ENCODE data around the gene KIRREL2. TPM values are rescaled to one million over a fixed set of nuclear protein-coding genes. Genes with fewer than 3 reads are reported as not detected.
A peak's percentile ranks its signal among the peaks of the same experiment; 100 is the strongest.

The KIRREL2 gene
- total RNA-seq = under 1 TPM in 1 of 9 donors, not detected in 8; 0.77 TPM
- polyA plus RNA-seq = not detected
- long read RNA-seq, donor 1 = 0 reads
- long read RNA-seq, donor 2 = 0 reads
- long read RNA-seq, donor 3 = 0 reads

DNA sequence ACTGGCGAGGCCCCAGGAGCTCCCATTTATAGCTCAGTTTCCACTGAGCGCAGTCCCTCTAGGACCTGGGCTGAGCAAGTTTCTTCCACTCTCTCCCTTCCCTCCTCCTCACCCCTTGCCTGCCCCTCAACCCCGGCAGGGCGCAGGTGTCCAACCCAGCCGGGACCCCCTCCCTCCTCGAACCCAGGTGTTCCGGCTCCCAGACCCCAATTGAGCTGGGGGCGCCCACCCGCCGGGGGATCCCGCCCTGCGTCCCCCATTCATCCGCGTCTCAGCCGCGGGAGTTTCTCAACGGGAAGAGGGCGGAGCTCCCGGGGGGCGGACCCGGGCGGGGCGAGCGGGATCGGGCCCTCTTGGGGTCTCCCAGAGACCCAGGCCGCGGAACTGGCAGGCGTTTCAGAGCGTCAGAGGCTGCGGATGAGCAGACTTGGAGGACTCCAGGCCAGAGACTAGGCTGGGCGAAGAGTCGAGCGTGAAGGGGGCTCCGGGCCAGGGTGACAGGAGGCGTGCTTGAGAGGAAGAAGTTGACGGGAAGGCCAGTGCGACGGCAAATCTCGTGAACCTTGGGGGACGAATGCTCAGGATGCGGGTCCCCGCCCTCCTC lies at the start of gene KIRREL2:
KIRREL2 (plus strand) TSS at position 366 of the 604 bp plus-strand sequence; CDS start at position 575, 209 bp downstream.
- Histone ChIP-seq H3K9me3 (no peaks in the 10 kb centered on the region), H3K4me1 (peaks cover 0 to 22% (median 11%) of the 10 kb centered on the region in 12 donors), H3K4me3 (peak within 1 kb of the TSS; percentile 21 to 63 (median 48)), H3K27ac (no peak within 1 kb of the TSS), H3K36me3 (no peaks in the 10 kb centered on the region), H3K27me3 (peaks cover 26 to 95% (median 63%) of the 10 kb centered on the region in 9 donors)
- ATAC-seq (peak in 2 of 4 donors; percentile 35 to 51), DNase-seq (no peak)
- intact Hi-C loops (cut with DNase I) = no loop called here
- TF ChIP-seq POLR2A (IDR thresholded peaks at IDR 0.05) = no peak
- TF ChIP-seq, protein P1, sequence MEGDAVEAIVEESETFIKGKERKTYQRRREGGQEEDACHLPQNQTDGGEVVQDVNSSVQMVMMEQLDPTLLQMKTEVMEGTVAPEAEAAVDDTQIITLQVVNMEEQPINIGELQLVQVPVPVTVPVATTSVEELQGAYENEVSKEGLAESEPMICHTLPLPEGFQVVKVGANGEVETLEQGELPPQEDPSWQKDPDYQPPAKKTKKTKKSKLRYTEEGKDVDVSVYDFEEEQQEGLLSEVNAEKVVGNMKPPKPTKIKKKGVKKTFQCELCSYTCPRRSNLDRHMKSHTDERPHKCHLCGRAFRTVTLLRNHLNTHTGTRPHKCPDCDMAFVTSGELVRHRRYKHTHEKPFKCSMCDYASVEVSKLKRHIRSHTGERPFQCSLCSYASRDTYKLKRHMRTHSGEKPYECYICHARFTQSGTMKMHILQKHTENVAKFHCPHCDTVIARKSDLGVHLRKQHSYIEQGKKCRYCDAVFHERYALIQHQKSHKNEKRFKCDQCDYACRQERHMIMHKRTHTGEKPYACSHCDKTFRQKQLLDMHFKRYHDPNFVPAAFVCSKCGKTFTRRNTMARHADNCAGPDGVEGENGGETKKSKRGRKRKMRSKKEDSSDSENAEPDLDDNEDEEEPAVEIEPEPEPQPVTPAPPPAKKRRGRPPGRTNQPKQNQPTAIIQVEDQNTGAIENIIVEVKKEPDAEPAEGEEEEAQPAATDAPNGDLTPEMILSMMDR (IDR thresholded peaks at IDR 0.05) = no peak
- WGBS, 4 donors = 0 to 1% (median 1%) methylated on average over 32 to 42 of the region's 42 CpGs

DNA sequence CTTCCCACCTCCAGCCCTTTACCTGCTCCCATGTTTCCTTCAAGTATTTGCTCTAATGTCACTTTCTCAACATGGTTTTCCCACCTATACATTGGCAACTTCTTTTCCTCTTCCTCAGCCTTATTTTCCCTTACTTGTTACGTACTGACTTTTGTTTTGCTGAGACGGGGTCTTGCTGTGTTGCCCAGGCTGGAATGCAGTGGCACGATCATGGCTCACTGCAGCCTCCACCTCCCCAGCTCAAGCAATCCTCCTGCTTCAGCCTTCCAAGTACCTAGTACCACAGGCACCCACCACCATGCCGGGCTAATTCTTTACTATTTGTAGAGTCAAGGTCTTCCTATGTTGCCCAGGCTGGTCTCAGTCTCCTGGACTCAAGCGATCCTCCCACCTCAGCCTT lies 49.1 kb upstream of the KIRREL2 start:
- H3K27me3 ChIP-seq = peaks cover 0 to 36% (median 0%) of the 10 kb centered on the region in 9 donors
- no peaks in the 10 kb centered on the region for H3K9me3 ChIP-seq
- DNase-seq (no peak), ATAC-seq (no peak)
- H3K36me3 ChIP-seq = no peaks in the 10 kb centered on the region
- intact Hi-C loops (cut with DNase I) = no loop called here
- TF ChIP-seq POLR2A (IDR thresholded peaks at IDR 0.05) = no peak
- TF ChIP-seq, protein P1 (IDR thresholded peaks at IDR 0.05) = no peak
- no peaks in the 10 kb centered on the region for H3K4me1 ChIP-seq
- no peak overlapping the region for H3K27ac ChIP-seq
- H3K4me3 ChIP-seq = no peak overlapping the region
- 81 to 92% (median 88%) methylated on average over 5 of the region's 5 CpGs for WGBS, 4 donors

DNA sequence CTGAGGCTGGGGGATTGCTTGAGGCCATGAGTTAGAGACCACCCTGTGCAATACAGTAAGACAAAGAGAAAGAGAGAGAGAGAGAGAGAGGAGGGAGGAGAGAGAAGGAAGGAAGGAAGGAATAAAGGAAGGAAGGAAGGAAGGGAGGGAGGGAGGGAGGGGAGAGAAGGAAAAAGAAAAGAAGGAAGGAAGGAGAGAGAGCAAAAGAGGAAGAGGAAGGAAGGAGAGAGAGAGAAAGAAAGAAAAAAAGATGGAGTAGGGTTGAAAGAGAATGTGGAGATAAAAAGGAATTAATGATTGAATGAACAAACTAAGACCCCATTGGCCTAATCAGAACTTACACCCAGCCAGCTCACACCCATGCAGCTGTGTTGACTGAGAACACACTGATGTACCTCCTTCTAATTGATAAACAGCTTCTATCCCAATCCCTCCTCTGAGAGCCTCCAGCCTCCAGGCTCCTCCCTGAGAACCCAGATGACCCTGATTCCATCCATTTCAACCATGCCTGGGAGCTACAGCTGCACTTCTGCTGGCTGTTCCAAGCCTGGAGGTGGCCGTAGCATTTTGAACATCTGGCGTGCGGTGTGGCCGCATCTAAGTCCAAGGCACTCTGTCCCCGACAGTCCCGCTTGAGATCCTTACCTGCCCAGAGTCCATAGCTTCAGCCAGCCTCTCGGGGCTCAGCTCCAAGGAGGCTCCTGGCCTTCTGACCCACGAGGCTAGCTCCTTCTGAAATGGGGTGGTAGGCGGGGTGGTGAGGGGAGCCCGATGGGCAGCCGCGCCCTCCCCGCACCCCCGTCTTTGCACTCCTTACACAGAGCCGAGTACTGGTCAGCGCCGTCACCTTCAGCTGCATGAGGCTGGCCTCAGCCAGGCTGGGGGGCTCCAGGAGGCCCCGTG lies 45.1 kb upstream of the KIRREL2 start:
- intact Hi-C loops (cut with DNase I) = no loop called here
- ATAC-seq = peak in 1 of 4 donors; percentile 46
- TF ChIP-seq POLR2A (IDR thresholded peaks at IDR 0.05) = no peak
- TF ChIP-seq, protein P1 (IDR thresholded peaks at IDR 0.05) = no peak

More for the DNA sequence above, 45.1 kb upstream of the KIRREL2 start:
- Histone ChIP-seq H3K4me1 (no peaks in the 10 kb centered on the region), H3K4me3 (no peak overlapping the region), H3K27me3 (peaks cover 0 to 40% (median 0%) of the 10 kb centered on the region in 9 donors), H3K27ac (no peak overlapping the region), H3K36me3 (no peaks in the 10 kb centered on the region), H3K9me3 (no peaks in the 10 kb centered on the region)
- 56 to 81% (median 74%) methylated on average over 6 to 18 of the region's 18 CpGs for WGBS, 4 donors
- DNase-seq = no peak
